H9 (cell line): ENCODE results near the gene DLG1. TPM values are rescaled to one million over a fixed set of nuclear protein-coding genes. Genes with fewer than 3 reads are reported as not detected.

ENCODE experiments used
- DNase-seq: peaks from one replicate; pipeline ENCODE4 v3.0.0-alpha.2; 2017
- H2AFZ ChIP-seq: one replicate; pipeline ENCODE4 v1.6.1; 2013; ENCODE audit warnings: mild to moderate bottlenecking, low read length, control low read depth, moderate library complexity
- H2AK5ac ChIP-seq: 2 replicates; pipeline ENCODE4 v1.6.1; 2013; ENCODE audit warnings: low read length, control low read depth, mixed read lengths; ENCODE audit not compliant: insufficient read length
- H2BK120ac ChIP-seq: one replicate; pipeline ENCODE4 v1.6.1; 2013; ENCODE audit warnings: low read depth, mild to moderate bottlenecking, low read length, control low read depth, inconsistent platforms; ENCODE audit not compliant: poor library complexity, severe bottlenecking
- H2BK12ac ChIP-seq: 2 replicates; pipeline ENCODE4 v1.6.1; 2013; ENCODE audit warnings: low read length, control low read depth, mixed read lengths, low read depth; ENCODE audit not compliant: insufficient read length
- H2BK15ac ChIP-seq: 2 replicates; pipeline ENCODE4 v1.6.1; 2013; ENCODE audit warnings: low read depth, low read length, control low read depth
- H2BK20ac ChIP-seq: one replicate; pipeline ENCODE4 v1.6.1; 2013; ENCODE audit warnings: low read depth, mild to moderate bottlenecking, low read length, control low read depth, inconsistent platforms; ENCODE audit not compliant: poor library complexity, severe bottlenecking
- H2BK5ac ChIP-seq: 2 replicates; pipeline ENCODE4 v1.6.1; 2013; ENCODE audit warnings: low read length, control low read depth, mixed read lengths; ENCODE audit not compliant: insufficient read length
- H3K14ac ChIP-seq: 2 replicates; pipeline ENCODE4 v1.6.1; 2013; ENCODE audit warnings: low read length, control low read depth; ENCODE audit not compliant: insufficient read depth
- H3K18ac ChIP-seq: 2 replicates; pipeline ENCODE4 v1.6.1; 2013; ENCODE audit warnings: low read depth, mild to moderate bottlenecking, mixed read lengths, low read length, control low read depth; ENCODE audit not compliant: insufficient read length
- H3K23ac ChIP-seq: 2 replicates; pipeline ENCODE4 v1.6.1; 2013; ENCODE audit warnings: low read length, control low read depth, mixed read lengths, low read depth; ENCODE audit not compliant: insufficient read length
- H3K23me2 ChIP-seq: 2 replicates; pipeline ENCODE4 v1.6.1; 2013; ENCODE audit warnings: low read depth, mild to moderate bottlenecking, mixed read lengths, low read length, control low read depth; ENCODE audit not compliant: insufficient read length, poor library complexity, severe bottlenecking
- H3K27ac ChIP-seq: 2 replicates; pipeline ENCODE4 v1.5.1; 2013; ENCODE audit warnings: low read length, control low read depth, mixed read lengths, low read depth; ENCODE audit not compliant: insufficient read length
- H3K27me3 ChIP-seq: 2 replicates; pipeline ENCODE4 v1.6.1; 2013; ENCODE audit warnings: low read length, control low read depth, inconsistent platforms; ENCODE audit not compliant: insufficient read depth
- H3K4ac ChIP-seq: 2 replicates; pipeline ENCODE4 v1.6.1; 2013; ENCODE audit warnings: low read depth, mild to moderate bottlenecking, control low read depth, inconsistent platforms, low read length, moderate library complexity
- H3K4me1 ChIP-seq: 2 replicates; pipeline ENCODE4 v1.6.1; 2013; ENCODE audit warnings: low read length, control low read depth, inconsistent platforms; ENCODE audit not compliant: insufficient read depth
- H3K4me2 ChIP-seq: 2 replicates; pipeline ENCODE4 v1.6.1; 2013; ENCODE audit warnings: low read length, control low read depth, mixed read lengths; ENCODE audit not compliant: insufficient read length, insufficient read depth
- H3K56ac ChIP-seq: 2 replicates; pipeline ENCODE4 v1.6.1; 2013; ENCODE audit warnings: low read depth, mild to moderate bottlenecking, mixed read lengths, low read length, control low read depth; ENCODE audit not compliant: insufficient read length
- H3K79me1 ChIP-seq: 2 replicates; pipeline ENCODE4 v1.6.1; 2013; ENCODE audit warnings: low read depth, mild to moderate bottlenecking, moderate library complexity, low read length, control low read depth, inconsistent platforms; ENCODE audit not compliant: insufficient read depth, poor library complexity, severe bottlenecking
- H3K79me2 ChIP-seq: 2 replicates; pipeline ENCODE4 v1.6.1; 2013; ENCODE audit warnings: low read length, control low read depth, inconsistent platforms; ENCODE audit not compliant: insufficient read depth
- H3K9ac ChIP-seq: 2 replicates; pipeline ENCODE4 v1.6.1; 2013; ENCODE audit warnings: low read length, control low read depth, mixed read lengths; ENCODE audit not compliant: insufficient read length; ENCODE audit errors: extremely low read depth
- H3K9me3 ChIP-seq: one replicate; pipeline ENCODE4 v1.6.1; 2013; ENCODE audit warnings: low read depth, low read length, inconsistent platforms; ENCODE audit not compliant: control insufficient read depth
- H3T11ph ChIP-seq: one replicate; pipeline ENCODE4 v1.6.1; 2013; ENCODE audit warnings: mild to moderate bottlenecking, low read length, control low read depth, inconsistent platforms
- H4K20me1 ChIP-seq: one replicate; pipeline ENCODE4 v1.6.1; 2013; ENCODE audit not compliant: control insufficient read depth, insufficient read length, insufficient read depth
- H4K5ac ChIP-seq: 2 replicates; pipeline ENCODE4 v1.6.1; 2013; ENCODE audit warnings: low read depth, mild to moderate bottlenecking, mixed read lengths, low read length, control low read depth; ENCODE audit not compliant: insufficient read length
- H4K8ac ChIP-seq: replicated peaks from 2 replicates; pipeline ENCODE4 v1.6.1; 2013; ENCODE audit warnings: low read length, control low read depth, mixed read lengths, low read depth; ENCODE audit not compliant: insufficient read length
- H4K91ac ChIP-seq: 2 replicates; pipeline ENCODE4 v1.6.1; 2013; ENCODE audit warnings: low read depth, mild to moderate bottlenecking, moderate library complexity, mixed read lengths, low read length, control low read depth; ENCODE audit not compliant: insufficient read length
- H3K27ac Mint-ChIP-seq, 3 experiments: 2 replicates in 2 of 3; 3 replicates in 1 of 3; pipeline ENCODE4 v1.8.0; 2020 to 2021; ENCODE audit warnings: mixed read lengths in 3 of 3, mild to moderate bottlenecking in 1 of 3, moderate library complexity in 1 of 3
- H3K27me3 Mint-ChIP-seq: 2 replicates; pipeline ENCODE4 v1.8.0; 2021; ENCODE audit warnings: low read depth, mild to moderate bottlenecking, moderate library complexity, mixed read lengths
- H3K36me3 Mint-ChIP-seq, 3 experiments: 2 replicates in 2 of 3; 3 replicates in 1 of 3; pipeline ENCODE4 v1.8.0; 2020 to 2021; ENCODE audit warnings: low read depth in 3 of 3, mixed read lengths in 3 of 3; ENCODE audit not compliant: insufficient read depth in 1 of 3
- H3K4me1 Mint-ChIP-seq, 2 experiments: 2 replicates each; pipeline ENCODE4 v1.8.0; 2020; ENCODE audit warnings: mixed read lengths in 2 of 2
- H3K4me3 Mint-ChIP-seq, 2 experiments: 2 replicates in 1 of 2; 3 replicates in 1 of 2; pipeline ENCODE4 v1.8.0; 2020 to 2021; ENCODE audit warnings: mild to moderate bottlenecking in 2 of 2, mixed read lengths in 2 of 2, moderate library complexity in 1 of 2
- H3K9me3 Mint-ChIP-seq, 2 experiments: 2 replicates in 1 of 2; 3 replicates in 1 of 2; pipeline ENCODE4 v1.8.0; 2020; ENCODE audit warnings: mild to moderate bottlenecking in 2 of 2, mixed read lengths in 2 of 2, moderate library complexity in 1 of 2
- CTCF ChIP-seq: fragments of 200-600 bp; sonication (generic); conservative IDR thresholded peaks from 3 replicates; pipeline ENCODE4 v1.8.0; 2021; ENCODE audit warnings: antibody characterized with exemption, mild to moderate bottlenecking
- WGBS: extraction: QIAGEN DNeasy Blood & Tissue Kit; methylation state at CpG from one replicate; pipeline ENCODE4 v1.1.7; 2013; ENCODE audit warnings: missing lambda C conversion rate, low lambda C conversion rate, mixed read lengths; ENCODE audit not compliant: insufficient read length; ENCODE audit errors: extremely low coverage; 5-methylcytosine and 5-hydroxymethylcytosine counted together
- total RNA-seq: library from RNA; stranded (reverse); gene quantifications from 2 replicates; pipeline ENCODE4 v1.2.1, GENCODE V29; 2021

DLG1 gene
- total RNA-seq, 1 experiment from 2014 or later = 84.1 TPM

GRCh38 chr3:197188963-197189362 is 109.4 kb downstream of the DLG1 start:
- H4K5ac ChIP-seq = no peak overlapping the region
- H3K56ac ChIP-seq = no peak overlapping the region
- no peaks in the 10 kb centered on the region for H3K9me3 ChIP-seq
- H4K8ac ChIP-seq = no peak overlapping the region
- H3K4me1 ChIP-seq = no peaks in the 10 kb centered on the region
- no peaks in the 10 kb centered on the region for H3K27me3 ChIP-seq
- DNase-seq = no peak
- H3K79me1 ChIP-seq = peaks cover 15% of the 10 kb centered on the region
- H3K27ac ChIP-seq = no peak overlapping the region
- H2BK5ac ChIP-seq = no peak overlapping the region
- peaks cover 7% of the 10 kb centered on the region; the same call in 1 of the 2 replicates for H3K79me2 ChIP-seq
- H3T11ph ChIP-seq = no peak overlapping the region
- H4K20me1 ChIP-seq = no peaks in the 10 kb centered on the region
- no peak overlapping the region for H3K23ac ChIP-seq
- TF ChIP-seq CTCF = no peak
- H2AK5ac ChIP-seq = no peak overlapping the region
- H2BK20ac ChIP-seq = no peak overlapping the region
- Mint-ChIP-seq H3K27me3 (no peaks in the 10 kb centered on the region), H3K36me3 (peaks cover 7 to 16% (median 8%) of the 10 kb centered on the region in 3 experiments; a peak in 5 of 7 replicates), H3K4me3 (no peak overlapping the region), H3K4me1 (peaks cover 17 to 20% of the 10 kb centered on the region in 2 experiments), H3K9me3 (no peaks in the 10 kb centered on the region), H3K27ac (no peak overlapping the region)
- no peak overlapping the region for H3K4ac ChIP-seq
- no peak overlapping the region for H2AFZ ChIP-seq
- H3K4me2 ChIP-seq = no peak overlapping the region
- no peak overlapping the region for H3K14ac ChIP-seq
- H3K18ac ChIP-seq = no peak overlapping the region
- H4K91ac ChIP-seq = no peak overlapping the region
- H2BK12ac ChIP-seq = no peak overlapping the region
- WGBS = no CpG with 5 or more reads among the region's 3 CpGs
- H2BK120ac ChIP-seq = no peak overlapping the region
- no peak overlapping the region for H3K9ac ChIP-seq
- H2BK15ac ChIP-seq = no peak overlapping the region
- no peaks in the 10 kb centered on the region for H3K23me2 ChIP-seq
